HG03108 (cell line): ENCODE data around the gene GBX2.

Experiments
- ATAC-seq: cut with Tn5 transposase; IDR thresholded peaks from one replicate; pipeline ENCODE4 v1.9.1; 2021; ENCODE audit warnings: moderate library complexity; ENCODE audit not compliant: unreplicated experiment

Gene GBX2

DNA sequence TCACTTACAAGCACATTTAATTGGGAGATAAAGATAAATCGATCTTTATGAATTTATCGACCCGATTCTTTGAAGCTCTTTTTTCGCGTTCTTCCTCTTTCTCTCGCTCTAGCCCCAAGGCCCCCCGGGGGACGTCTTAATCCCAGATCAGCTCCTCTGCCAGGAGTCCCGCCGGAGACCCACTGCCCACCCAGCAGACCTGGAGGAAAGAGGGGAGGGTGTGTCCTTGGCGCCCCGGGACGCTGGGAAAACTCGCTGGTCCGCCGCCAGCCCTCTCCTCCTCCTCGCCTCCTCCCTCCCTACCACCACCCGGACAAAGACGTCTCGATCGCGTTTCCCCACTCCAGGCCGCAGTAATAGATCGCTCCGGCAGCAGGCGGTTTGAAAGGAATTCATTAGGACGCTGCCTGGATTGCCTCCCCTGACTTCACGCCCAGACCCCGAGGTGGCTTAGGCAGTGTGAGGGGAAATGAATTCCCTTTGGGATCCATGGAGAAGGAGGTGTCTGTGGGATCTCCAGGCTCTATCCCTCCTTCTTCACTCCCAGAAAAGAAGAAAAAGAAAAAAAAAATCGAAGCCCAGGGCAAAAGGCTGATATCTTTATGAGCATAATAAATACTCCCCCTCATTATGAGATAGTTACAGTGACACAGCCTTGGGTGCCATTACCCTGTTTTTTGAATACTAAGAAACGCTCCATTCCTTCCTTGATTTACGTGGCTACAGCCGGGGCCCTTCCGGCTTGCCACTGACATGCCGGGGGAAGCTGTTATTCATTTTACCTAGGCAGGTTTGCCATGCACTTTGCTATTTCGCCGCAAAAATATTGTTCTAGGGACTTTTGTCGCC lies 1.8 kb upstream of the GBX2 start:
- no peak for ATAC-seq

DNA sequence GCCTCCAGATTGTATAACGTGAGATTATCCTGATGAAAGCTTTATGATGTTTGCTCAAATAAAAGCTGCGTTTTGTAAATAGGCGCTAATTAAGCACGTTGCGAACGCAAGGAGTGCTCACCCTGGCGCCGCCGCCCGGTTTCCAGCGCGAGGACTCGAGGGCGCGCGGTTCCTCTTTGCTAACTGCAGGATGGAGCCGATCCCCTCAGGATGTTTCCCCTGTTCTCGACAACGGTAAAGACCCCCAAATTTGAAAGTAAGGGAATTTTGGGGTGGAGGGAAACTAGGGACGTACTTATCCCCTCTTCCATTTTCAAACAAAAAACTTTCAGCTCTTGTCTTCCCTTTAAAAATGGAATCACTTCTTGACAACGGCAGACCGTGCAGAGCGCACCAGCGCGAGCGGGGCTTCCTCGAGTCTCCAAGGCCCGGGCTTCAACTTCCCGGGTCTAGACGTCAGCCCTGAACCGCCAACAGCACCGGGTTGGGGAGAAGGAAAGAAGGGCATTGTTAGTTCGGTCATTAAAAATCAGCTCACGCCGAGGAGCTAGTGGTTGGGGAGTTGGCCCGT lies 1.1 kb upstream of the GBX2 start:
- ATAC-seq: no peak

DNA sequence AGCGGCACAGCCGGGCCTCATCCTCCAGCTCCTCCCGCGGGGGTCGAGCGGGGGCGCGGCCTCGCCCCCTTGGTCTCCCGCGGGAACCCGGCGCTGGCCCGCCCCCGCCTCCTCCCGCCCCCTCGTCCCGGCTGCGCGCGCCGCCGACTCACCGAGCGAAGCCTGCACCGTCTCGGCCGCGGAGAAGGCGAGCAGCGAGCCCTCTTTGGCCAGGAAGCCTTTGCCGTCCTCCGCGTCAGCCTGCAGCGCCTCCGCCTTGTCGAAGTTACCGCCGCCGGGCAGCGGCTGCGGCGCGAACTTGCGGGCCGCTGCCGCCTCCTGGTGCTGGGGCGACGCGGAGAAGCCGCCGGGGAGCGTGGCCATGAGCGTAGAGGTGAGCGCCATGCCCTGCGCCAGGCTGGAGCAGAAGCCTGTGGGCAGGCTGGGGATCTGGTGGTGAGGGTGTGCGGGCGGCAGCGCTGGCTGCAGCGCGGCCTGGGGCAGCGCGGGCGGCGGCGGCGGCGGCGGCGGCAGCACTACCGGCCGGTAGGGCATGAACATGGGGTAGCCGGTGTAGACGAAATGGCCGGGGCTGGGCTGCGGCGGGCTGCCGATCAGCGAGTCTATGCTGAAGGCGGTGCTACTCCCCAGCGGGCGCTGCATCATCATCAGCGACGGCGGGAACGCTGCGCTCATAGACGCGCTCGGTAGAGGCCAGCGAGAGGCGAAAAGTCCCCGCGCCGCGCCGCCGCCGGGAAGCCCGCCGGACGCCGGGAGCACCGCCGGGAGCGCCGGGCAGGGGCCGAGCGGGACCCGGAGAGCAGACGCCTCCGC lies 683 bp downstream of the GBX2 start:
- no peak for ATAC-seq

DNA sequence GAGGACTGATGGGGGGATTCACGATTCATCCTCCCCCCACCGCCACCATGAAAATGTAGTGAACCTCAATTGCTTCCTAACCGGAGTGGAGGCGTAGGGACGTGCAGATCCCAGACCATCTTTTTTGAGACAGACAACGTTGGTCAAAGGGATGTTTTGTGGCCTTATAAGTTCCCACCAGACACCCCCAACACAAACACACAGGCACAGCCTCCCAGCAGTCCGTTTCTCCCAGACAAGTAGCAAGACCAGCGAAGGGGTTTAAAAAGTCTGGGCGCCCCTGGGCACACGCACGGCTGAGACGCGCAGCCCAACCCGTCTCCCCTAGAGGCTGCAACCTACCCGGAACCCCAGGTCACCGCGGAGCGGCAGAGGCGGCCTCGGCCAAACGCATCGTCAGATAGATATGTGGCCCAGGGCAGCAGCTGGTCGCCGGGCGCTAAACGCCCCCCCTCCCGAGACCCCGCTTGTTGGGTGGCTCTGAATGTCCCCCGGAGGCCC lies 1.3 kb downstream of the GBX2 start:
- ATAC-seq: no peak

DNA sequence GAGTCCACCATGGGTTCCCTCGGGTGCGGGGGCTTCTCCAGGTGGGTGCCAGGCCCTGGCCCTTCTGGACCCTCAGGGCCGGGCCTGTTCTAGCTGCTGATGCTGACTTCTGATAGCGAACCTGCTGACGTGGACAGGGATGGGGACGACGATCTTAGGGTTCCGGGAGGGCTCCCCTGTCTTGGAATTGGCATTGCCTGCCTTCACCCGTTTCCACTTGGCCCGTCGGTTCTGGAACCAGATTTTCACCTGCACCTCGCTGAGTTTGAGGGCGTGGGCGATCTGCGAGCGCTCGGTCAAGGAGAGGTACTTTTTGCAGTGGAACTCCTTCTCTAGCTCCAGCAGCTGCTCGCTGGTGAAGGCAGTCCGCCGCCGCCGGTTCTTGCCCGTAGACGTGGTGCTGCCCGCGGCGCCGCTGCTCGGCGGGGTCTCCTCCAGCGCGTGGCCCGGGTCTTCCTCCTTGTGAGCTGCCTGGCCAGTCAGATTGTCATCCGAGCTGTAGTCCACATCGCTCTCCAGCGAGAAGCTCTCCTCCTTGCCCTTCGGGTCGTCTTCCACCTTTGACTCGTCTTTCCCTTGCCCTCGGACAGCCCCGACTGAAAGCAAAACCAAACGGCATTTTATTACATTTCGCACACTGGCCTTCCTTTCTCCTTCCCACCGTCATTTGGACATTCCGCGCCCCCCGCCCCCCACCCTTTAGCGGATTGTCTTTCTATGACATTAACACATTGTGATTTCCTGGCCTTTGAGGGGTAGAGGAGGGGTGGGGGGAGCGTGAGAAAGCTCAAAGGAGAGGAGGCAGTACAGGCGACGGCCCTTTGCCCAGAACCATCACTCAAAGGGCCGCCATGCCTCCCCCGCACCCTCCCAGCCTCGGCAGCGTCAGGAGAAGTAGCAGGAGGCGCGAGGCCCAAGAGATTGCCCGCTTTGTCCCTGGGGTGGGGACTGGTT lies 2.1 kb downstream of the GBX2 start:
- no peak for ATAC-seq

DNA sequence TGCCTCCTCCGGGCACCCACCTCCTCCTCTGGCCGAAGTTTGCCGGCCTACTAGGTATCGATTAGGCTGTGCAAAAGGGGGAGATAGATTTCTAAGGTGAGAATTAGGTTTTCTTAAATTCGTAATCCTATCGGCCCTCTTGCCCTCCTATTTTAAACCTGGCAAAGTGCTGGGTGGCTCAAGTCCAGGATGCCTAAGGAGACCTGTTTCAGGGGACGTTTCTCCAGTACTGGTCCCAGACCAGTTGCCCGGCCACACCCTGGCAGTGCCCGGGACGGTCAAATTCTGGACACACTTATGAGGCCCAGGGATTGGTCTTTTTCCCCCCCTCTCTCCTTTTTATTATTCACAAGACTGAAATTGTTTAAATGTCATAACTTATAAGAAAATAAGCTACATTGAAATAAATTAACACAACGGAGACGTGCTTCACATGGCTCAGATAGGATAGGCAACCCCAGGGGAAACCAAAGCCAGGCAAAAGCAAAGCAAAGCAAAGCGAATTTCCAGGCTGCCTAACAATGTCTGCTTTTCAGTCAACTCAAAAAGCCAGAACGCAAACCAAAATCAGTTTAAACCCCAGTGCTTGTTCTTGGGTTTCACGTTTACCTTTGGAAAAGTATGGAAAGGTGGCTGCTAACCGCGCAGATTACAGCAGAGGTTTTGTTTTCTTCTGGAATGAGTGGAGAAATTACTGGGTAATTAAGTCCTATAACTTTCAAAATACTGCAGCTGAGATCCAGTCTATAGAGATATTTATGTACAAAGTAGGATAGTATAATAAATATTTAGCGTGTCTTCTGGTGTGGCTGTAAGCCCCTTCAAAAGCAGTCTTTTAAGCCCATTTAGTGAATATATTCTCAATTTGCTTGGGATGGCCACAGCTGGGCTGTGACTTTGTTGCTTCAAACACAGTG lies 3.0 kb downstream of the GBX2 start:
- no peak for ATAC-seq

DNA sequence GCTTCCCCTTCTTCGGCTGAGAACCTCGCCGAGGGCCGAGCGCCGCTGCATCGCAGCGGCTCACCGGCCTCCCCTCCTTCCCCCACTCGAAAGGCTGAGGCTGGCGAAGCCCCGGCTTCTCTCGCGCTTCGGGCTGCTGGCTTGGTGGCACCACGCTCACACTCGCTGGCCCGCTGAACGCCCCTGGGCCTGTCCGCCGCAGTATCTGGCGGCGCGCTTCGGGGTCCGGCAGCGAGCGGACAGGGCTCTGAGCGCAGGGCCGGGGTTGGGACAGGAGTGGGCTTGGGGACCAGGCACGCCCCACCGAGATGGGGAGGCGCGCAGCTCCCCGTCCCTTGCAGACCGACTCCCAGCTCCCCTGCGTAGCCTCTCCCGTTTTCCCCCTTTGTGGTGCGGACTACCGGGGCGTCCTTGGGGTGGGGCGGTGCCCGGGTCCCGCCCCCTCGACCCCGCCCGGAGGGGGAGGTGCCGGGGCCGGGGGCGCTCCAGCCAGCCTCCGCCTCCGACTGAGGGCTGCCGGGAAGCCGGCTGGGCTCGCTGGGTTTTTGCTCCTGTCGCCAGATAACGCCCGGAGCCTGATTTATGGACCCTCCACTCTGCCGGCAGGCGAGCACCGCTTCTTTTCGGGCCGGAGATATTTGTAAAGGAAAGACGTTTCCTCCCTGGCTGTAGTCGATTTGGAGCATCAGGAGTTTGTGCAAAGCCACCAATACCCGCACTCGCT lies 3.8 kb downstream of the GBX2 start:
- ATAC-seq: no peak

DNA sequence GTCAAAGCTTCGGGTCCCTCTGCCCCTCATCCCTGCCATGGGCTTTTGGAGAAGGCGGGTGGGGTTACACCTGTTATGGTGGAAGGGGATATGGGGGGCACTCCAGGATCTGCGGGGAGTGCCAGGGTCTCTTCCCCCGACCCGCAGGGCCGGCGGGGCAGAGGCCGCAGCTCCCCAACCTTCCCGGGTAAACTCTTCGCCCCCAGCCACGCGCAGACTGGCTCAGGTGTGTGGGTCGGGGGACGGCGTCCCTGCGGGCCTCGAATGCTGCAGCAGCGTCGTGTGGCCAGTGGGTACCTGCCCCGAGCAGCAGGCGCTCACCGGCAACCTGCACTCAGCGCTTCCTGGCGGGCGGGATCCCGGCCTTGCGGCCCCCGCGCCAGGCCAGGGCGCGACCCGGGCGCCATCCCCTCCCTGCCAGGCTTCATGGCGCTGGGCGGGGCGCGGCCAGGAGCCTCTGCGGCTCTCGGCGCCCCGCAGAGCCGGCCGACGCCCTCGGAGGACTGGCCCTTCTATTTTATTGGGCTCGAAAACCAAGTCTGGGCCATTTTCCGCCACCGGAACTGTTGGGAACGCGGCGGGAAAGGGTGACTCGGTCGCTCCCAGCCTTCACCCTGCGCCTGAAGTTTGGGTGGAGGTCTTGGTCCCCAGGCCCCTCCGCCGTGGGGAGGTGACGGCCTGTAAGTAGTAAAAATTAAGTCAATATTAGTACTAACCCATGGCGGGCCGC lies 4.5 kb downstream of the GBX2 start:
- ATAC-seq: no peak

DNA sequence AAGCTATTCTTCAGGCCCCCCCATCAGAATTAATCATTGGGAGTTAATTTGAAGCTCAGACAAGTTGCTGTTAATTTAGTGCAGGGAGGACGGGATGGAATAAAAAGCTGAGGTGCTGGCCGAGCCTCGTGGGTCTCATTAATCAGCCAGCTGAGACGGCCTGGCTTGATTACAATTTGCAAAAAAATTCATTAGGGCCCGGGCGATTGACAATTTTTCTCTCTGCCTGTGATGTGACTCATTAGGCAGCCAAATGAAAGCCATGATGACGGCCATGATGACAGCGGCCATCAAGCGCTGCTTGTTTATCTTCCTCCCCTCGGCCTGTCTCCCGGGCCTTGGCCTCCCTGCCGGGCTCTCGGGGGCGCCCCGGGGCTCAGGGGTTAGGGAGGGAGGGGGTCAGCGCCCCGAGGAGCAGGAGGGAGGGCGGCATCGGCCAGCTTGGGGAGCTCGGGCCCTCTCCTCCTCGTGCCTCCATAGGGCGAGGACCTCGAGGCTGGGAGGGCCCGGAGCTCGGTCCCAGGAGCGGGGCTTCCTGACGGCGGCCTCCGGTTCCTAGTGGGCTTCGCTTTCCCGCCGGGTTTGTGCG lies 5.2 kb downstream of the GBX2 start:
- no peak for ATAC-seq

DNA sequence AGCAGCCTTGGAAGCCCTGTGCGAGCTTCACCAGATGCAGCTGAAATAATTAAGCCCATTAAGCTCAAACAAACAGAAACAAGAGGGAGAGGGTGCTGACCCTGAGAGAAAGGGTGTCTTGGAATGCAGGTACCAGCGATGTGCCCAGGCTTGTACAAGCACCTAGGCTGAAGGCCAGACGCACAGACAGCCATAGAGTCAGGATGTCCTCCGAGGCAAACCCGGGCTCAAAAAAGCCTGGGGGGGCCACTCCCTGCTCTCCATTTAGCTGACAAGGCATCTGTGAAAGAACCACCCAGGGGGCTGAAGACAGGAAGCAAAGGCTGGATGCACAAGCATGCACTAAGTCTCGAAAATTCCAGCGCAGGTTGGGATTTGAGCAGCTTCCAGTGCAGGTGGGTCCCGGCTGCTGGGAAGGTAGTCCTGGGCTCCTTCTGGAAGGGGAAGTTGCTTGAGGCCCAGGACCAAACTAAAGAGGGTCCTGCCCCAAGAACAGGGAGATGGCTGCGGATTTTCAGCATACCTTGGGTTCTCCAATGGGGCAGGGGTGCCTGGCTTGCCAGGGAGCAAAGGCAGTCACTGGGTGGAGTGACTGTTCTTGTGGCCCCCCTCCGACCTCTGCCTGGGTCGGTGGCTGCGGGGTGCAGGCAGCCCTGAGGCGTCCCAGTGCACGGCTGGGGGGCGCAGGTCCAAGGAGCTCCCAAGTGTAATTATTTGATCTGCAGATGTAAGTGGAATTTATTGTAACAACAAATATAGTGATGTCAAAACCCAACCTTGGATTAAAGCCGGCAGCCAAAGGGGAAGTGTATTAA lies 5.9 kb downstream of the GBX2 start:
- no peak for ATAC-seq

DNA sequence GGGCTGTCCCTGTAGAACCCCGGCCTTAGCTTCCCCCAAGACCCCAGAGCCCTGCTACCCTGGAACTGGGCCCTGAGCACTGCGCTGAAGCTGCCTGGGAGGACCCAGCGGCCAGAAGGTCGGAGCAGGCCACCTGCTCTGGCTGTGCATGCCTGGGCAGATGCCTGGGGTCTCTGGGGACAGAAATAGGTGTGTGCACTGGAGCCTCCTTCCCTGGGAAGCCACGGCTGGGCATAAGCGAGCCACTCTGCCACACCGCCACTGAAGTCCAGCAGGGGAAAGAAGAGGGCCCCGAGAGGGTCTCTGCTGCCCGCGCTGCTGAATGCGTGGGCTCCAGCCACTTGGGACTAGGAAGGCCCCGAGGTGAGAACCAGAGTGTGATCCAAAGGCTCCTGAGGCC lies 6.7 kb downstream of the GBX2 start:
- no peak for ATAC-seq

DNA sequence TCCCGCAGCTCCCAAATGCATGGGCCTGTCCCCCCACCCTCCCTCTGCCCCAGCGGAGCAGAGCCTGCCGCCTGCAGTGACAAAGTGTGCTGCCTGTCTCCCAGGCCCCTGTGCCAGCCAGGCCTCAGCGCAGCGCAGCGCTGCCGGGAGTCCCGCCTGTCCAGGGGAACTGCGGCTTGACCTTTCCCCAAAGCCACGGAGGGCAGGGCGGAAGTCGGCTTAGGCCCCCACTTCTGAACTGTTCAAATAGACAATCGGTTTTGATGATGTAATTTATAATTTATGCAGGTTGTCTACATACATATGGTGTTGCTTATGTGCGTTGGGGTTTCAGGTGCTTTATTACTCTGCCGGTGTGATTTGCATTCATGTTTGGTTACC lies 7.1 kb downstream of the GBX2 start:
- no peak for ATAC-seq

DNA sequence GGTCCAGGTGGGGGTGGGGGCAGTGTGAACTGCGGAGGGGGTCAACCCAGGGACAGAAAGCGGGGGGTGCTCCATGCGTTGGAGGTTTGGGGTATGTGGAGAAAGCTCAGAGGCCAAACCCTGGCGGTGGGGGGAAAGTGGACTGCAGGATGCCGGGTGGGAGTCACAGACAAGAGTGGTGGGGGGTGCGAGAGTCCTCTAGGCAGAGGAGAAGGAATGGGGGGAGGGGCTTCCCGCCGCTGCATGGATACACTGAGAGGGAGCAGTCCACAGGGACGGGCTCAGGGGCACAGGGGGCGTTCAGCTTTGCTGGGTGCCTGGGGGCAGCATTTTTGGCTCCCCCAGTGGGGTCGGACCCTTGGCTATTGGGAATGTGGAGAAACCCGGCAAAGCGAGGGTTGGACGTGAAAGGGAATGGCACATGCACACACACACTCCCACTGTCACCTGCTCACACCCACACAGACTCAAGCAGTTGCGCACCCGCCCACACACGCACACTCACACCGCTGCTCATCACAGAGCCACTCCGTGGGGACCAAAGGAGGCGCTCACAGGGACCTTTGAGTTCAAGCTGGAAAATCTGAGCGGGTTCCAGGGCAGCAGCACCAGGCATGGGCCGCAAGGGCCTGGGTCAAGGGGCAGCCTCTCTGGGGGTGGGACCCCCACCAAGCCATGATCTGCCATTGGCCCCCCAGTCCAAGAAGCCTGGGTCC lies 7.7 kb downstream of the GBX2 start:
- ATAC-seq: no peak

DNA sequence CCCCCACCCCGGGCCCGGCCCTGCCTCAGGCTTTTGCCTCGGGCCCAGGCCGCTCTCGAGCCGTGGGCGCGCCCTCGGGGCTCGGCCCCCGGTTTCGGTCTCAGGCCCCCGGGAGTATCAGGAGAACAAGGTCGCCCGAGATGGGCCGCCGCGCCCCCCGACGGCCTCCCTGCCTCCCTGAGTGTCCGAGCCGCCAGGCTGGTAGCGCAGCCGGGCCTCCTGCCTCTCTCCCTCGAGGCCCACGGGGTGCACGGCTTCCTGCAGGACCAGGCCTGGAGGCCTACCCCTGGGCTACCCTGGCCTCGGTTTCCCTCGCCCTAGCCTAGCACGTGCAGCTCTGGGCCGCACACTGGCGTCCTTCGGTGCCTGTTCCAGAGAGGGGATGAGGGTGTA lies 8.4 kb downstream of the GBX2 start:
- no peak for ATAC-seq

DNA sequence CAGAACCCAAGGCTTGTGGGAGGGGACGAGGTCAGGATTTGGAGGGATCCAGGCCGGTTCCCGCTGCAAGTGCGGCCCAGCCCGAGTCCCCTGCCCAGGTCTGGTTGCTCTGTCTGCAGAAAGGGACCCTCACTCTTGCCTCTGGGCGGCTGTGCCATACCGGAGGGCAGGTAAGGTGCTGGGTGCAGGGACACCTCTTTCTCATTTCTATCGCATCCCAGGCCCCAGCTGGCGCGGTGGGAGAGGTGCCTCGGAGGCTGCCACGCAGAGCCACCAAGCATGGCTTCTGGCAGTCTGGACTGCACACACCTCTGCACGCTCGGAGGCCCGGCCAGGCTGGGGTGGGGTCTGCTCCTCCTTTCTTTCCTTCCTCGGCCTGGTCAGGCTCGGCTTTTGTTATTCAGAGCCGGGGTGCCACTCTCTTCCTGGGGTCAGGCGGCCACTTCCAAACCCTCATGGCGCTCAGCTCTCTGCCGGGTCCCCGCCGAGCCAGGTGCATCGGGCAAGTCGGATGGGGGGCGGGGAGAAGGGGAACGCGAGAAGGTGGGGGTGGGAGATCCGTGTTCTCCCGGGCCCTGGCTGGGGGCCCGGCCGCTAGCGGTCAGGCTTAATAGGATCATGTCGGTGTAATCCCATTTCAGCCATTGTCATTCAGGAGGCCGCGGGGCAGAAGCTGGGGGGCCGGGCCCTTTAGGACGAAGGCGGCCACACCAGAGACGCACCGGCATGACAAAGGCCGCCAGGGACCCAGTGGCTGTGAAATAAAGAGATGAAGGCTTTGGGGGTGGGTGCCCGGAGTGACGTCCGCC lies 9.0 kb downstream of the GBX2 start:
- ATAC-seq: no peak
